ENCODE results near the gene ADA. TPM values are rescaled to one million over a fixed set of nuclear protein-coding genes. Genes with fewer than 3 reads are reported as not detected.

Gene ADA
- total RNA-seq, 1 donor: 15.9 TPM

DNA sequence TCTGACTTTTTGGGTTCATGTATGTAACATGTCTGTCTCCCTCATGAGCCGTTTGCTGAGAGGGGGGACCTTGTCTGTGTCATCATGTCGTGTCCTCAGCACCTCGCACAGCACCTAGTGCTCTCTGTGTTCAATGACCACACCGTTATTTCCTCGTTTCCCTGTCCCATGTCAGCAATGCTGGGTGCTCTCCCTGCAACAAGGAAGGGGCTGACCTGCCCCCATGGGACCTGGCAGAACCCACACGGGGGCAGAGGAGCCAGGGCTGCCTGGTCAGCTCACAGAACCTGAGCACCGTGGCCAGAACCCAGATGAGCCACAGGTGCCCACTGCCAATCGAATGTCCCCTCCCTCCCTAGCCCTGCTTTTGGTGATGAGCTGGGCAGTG is 7.3 kb downstream of the ADA start:
- H3K4me1 ChIP-seq (ENCODE audit: insufficient read depth, low read length): peaks cover 34% of the 10 kb centered on the region
- TF ChIP-seq, protein P1, sequence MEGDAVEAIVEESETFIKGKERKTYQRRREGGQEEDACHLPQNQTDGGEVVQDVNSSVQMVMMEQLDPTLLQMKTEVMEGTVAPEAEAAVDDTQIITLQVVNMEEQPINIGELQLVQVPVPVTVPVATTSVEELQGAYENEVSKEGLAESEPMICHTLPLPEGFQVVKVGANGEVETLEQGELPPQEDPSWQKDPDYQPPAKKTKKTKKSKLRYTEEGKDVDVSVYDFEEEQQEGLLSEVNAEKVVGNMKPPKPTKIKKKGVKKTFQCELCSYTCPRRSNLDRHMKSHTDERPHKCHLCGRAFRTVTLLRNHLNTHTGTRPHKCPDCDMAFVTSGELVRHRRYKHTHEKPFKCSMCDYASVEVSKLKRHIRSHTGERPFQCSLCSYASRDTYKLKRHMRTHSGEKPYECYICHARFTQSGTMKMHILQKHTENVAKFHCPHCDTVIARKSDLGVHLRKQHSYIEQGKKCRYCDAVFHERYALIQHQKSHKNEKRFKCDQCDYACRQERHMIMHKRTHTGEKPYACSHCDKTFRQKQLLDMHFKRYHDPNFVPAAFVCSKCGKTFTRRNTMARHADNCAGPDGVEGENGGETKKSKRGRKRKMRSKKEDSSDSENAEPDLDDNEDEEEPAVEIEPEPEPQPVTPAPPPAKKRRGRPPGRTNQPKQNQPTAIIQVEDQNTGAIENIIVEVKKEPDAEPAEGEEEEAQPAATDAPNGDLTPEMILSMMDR (IDR thresholded peaks at IDR 0.05; ENCODE audit: extremely low read depth, low read depth, low read length): no peak
- H4K20me1 ChIP-seq (ENCODE audit: insufficient read depth, low read length): no peaks in the 10 kb centered on the region
- H3K4me2 ChIP-seq (ENCODE audit: insufficient read depth, low read length): peak overlapping the region; percentile 46
- peak overlapping the region; percentile 80 for H3K27ac ChIP-seq (ENCODE audit: low read depth, low read length)
- no peaks in the 10 kb centered on the region for H3K36me3 ChIP-seq (ENCODE audit: insufficient read depth, low read length)
- no peaks in the 10 kb centered on the region for H3K27me3 ChIP-seq (ENCODE audit: insufficient read depth, low read length)
- H3K79me2 ChIP-seq (ENCODE audit: insufficient read depth, low read length): no peaks in the 10 kb centered on the region
- H3K4me3 ChIP-seq (ENCODE audit: insufficient read depth, low read length): no peak overlapping the region
- no peak for DNase-seq (ENCODE audit: insufficient read length, low spot score, missing footprints)
- no peaks in the 10 kb centered on the region for H3K9me3 ChIP-seq (ENCODE audit: low read depth, low read length)
- H2AFZ ChIP-seq (ENCODE audit: low read length): no peak overlapping the region

DNA sequence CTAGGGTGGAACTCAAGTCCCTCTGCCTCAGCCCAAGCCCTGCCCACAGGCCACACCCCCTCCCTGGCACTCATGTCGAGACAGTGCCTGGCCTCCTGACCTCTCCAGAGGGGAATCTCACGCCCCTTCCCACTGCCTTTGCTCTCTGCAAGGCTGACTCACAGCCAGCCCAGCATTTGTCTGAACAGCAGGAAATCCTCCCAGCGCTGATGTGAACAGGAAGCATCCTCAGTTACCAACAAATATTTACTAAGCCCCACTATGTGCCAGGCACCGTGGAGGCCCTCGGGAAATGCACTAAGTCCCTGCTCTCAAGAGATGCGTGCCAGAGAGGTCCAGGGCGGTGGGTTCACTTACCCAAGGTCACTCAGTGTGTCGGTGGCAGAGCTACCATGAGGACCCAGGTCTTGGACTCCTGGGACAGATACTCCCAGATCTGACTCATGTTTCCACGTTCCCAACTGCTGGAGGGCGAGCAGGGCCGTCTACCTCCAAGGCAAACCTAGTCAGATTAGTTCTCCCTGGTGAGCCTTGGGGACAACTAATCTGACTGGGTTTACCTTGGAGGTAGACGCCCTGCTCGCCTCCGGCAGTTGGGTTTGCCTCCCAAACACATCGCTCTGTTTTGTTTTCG is 7.8 kb downstream of the ADA start:
- Histone ChIP-seq H3K79me2 (ENCODE audit: insufficient read depth, low read length) (no peaks in the 10 kb centered on the region), H3K9me3 (ENCODE audit: low read depth, low read length) (no peaks in the 10 kb centered on the region), H2AFZ (ENCODE audit: low read length) (peak overlapping the region; percentile 74), H3K4me3 (ENCODE audit: insufficient read depth, low read length) (no peak overlapping the region), H3K36me3 (ENCODE audit: insufficient read depth, low read length) (no peaks in the 10 kb centered on the region), H3K4me1 (ENCODE audit: insufficient read depth, low read length) (peaks cover 34% of the 10 kb centered on the region), H4K20me1 (ENCODE audit: insufficient read depth, low read length) (no peaks in the 10 kb centered on the region), H3K4me2 (ENCODE audit: insufficient read depth, low read length) (peak overlapping the region; percentile 46), H3K27me3 (ENCODE audit: insufficient read depth, low read length) (no peaks in the 10 kb centered on the region), H3K27ac (ENCODE audit: low read depth, low read length) (peak overlapping the region; percentile 80)
- peak; percentile 92 for DNase-seq (ENCODE audit: insufficient read length, low spot score, missing footprints)
- TF ChIP-seq, protein P1 (IDR thresholded peaks at IDR 0.05; ENCODE audit: extremely low read depth, low read depth, low read length): no peak

DNA sequence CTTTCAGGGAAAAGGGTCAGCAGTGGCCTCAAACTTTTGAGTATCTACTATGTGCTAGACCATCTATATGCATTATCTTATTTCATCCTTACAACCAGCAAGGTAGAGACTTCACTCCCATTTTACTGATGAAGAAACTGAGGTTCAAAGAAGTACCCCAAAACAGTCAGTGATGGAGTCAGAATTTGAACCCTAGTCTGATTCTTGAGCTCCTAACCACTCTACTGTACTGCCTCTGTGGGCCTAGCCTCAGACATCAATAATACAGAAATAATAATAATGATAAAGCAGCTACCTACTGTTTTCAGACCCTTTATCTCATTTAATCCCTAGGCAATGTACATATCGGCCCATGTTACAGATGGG is 8.4 kb downstream of the ADA start:
- H3K4me3 ChIP-seq (ENCODE audit: insufficient read depth, low read length): no peak overlapping the region
- peak overlapping the region; percentile 50 for H3K4me2 ChIP-seq (ENCODE audit: insufficient read depth, low read length)
- H3K79me2 ChIP-seq (ENCODE audit: insufficient read depth, low read length): no peaks in the 10 kb centered on the region
- H3K27ac ChIP-seq (ENCODE audit: low read depth, low read length): peak overlapping the region; percentile 80
- no peaks in the 10 kb centered on the region for H3K36me3 ChIP-seq (ENCODE audit: insufficient read depth, low read length)
- H3K27me3 ChIP-seq (ENCODE audit: insufficient read depth, low read length): no peaks in the 10 kb centered on the region
- no peaks in the 10 kb centered on the region for H4K20me1 ChIP-seq (ENCODE audit: insufficient read depth, low read length)
- no peaks in the 10 kb centered on the region for H3K9me3 ChIP-seq (ENCODE audit: low read depth, low read length)
- H3K4me1 ChIP-seq (ENCODE audit: insufficient read depth, low read length): peaks cover 34% of the 10 kb centered on the region
- no peak for DNase-seq (ENCODE audit: insufficient read length, low spot score, missing footprints)
- TF ChIP-seq, protein P1 (IDR thresholded peaks at IDR 0.05; ENCODE audit: extremely low read depth, low read depth, low read length): no peak
- H2AFZ ChIP-seq (ENCODE audit: low read length): peak overlapping the region; percentile 74

DNA sequence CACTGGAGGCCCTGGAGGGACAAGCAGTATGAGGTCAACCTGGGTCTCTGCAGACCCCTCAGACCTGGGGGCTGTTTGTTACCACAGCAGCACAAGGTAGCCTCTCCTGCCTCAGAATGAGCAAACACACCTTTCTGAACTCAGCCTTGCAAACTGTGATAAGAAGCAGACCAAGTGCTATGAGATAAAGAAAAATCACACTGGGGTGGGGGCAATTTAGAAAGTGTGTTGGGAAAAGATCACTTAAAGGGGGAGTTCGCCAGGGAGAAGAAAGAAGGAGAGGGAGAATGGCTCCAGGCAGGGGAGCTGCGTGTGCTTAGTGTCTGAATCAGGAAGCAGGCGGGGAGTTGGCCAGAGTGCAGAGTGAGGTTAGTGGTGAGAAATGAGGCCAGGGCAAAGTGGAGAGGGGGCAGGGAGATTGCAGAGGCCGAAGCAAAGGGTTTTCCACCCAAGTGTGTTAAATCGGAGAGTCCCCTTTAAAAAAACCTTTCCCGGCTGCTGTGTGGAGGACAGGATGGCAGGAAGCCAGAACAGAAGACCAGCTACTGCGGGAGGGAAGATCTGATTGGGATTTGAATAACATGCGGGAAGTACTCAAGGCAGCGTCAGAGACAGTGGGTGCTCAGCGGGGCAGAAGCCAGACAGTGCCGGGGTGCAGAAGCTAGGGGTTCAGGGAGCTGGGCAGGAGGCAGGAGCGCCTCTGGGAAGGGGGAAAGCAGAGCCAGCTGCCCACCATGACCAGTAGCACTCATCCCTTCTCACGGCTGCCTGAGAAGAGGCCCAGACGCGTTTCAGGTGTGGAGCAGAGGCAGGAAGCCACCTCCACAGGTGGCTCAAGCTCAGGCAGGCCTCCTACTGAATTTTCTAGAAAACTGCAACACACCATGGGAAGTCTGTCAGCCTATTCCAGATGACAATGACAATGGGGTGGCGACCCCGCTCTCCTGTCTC is 9.0 kb downstream of the ADA start:
- Histone ChIP-seq H3K9me3 (ENCODE audit: low read depth, low read length) (no peaks in the 10 kb centered on the region), H3K27me3 (ENCODE audit: insufficient read depth, low read length) (no peaks in the 10 kb centered on the region), H3K4me2 (ENCODE audit: insufficient read depth, low read length) (peak overlapping the region; percentile 50), H3K4me3 (ENCODE audit: insufficient read depth, low read length) (peak overlapping the region; percentile 16), H2AFZ (ENCODE audit: low read length) (peak overlapping the region; percentile 88), H3K36me3 (ENCODE audit: insufficient read depth, low read length) (no peaks in the 10 kb centered on the region), H3K4me1 (ENCODE audit: insufficient read depth, low read length) (peaks cover 34% of the 10 kb centered on the region), H3K79me2 (ENCODE audit: insufficient read depth, low read length) (no peaks in the 10 kb centered on the region), H4K20me1 (ENCODE audit: insufficient read depth, low read length) (no peaks in the 10 kb centered on the region), H3K27ac (ENCODE audit: low read depth, low read length) (peak overlapping the region; percentile 80)
- TF ChIP-seq, protein P1 (IDR thresholded peaks at IDR 0.05; ENCODE audit: extremely low read depth, low read depth, low read length): no peak
- DNase-seq (ENCODE audit: insufficient read length, low spot score, missing footprints): peak; percentile 90
